Measurements from ENCODE around the gene ADRA2B. TPM values are rescaled to one million over a fixed set of nuclear protein-coding genes. Genes with fewer than 3 reads are reported as not detected.
A peak's percentile ranks its signal among the peaks of the same experiment; 100 is the strongest.

The ADRA2B gene
- total RNA-seq, 1 donor, result under 0.01 TPM

GRCh38 chr2:96150007-96150640 lies 33.8 kb upstream of the ADRA2B start:
- Histone ChIP-seq H3K36me3 (ENCODE audit: insufficient read depth, low read length) (no peaks in the 10 kb centered on the region), H3K27me3 (ENCODE audit: insufficient read depth, low read length) (no peaks in the 10 kb centered on the region), H2AFZ (ENCODE audit: low read length) (no peak overlapping the region), H3K4me3 (ENCODE audit: insufficient read depth, low read length) (no peak overlapping the region), H4K20me1 (ENCODE audit: insufficient read depth, low read length) (no peaks in the 10 kb centered on the region), H3K4me1 (ENCODE audit: insufficient read depth, low read length) (peaks cover 28% of the 10 kb centered on the region), H3K4me2 (ENCODE audit: insufficient read depth, low read length) (no peak overlapping the region), H3K27ac (ENCODE audit: low read depth, low read length) (no peak overlapping the region), H3K9me3 (ENCODE audit: low read depth, low read length) (no peaks in the 10 kb centered on the region), H3K79me2 (ENCODE audit: insufficient read depth, low read length) (no peaks in the 10 kb centered on the region)
- TF ChIP-seq CTCF (IDR thresholded peaks at IDR 0.05; ENCODE audit: extremely low read depth, low read depth, low read length), result no peak
- peak; percentile 68 for DNase-seq (ENCODE audit: insufficient read length, low spot score, missing footprints)

DNA sequence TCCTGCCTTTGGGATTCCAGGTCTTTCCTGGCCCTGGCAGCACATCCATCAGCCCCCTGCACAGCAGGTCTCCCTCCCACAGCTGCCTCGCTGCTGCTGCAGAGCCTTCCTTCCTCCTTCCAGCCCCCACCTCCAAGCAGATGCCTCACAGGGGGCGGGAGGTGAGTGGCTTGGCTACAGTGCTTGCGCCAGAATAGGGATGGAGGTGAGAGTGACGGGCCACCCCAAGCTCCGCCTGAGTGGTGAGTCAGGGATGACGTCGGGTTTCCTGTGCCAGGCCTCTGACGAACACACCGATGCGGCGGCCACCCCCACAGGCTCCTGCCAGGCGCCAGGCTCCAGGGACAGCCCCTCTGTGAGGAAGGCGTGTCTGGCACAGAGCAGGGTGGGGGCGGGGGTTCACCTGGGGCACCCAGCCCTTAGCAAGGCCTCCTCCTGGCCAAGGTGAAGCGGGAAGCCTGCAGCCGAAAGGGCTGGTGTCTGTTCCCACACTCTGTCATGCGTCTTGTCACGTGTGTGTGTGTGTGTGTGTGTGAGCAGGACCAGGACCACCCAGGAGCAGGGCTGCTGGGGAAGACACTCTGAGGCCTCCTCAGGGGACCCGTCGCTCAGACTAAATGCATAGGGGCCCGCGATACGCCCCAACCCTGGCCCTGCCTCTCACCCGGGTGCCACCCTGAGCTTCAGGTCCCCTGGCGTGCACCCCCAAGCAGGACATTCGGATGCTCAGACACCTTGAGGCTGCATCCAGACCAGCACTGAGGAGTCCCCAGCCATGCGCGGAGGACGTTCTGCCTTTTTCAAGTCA lies 32.2 kb upstream of the ADRA2B start:
- TF ChIP-seq CTCF (IDR thresholded peaks at IDR 0.05; ENCODE audit: extremely low read depth, low read depth, low read length), result no peak
- H3K79me2 ChIP-seq (ENCODE audit: insufficient read depth, low read length), result peaks cover 5% of the 10 kb centered on the region
- peak overlapping the region; percentile 28 for H3K4me2 ChIP-seq (ENCODE audit: insufficient read depth, low read length)
- peak overlapping the region; percentile 66 for H3K27ac ChIP-seq (ENCODE audit: low read depth, low read length)
- peaks cover 3% of the 10 kb centered on the region for H4K20me1 ChIP-seq (ENCODE audit: insufficient read depth, low read length)
- H3K9me3 ChIP-seq (ENCODE audit: low read depth, low read length), result no peaks in the 10 kb centered on the region
- H2AFZ ChIP-seq (ENCODE audit: low read length), result peak overlapping the region; percentile 57
- H3K27me3 ChIP-seq (ENCODE audit: insufficient read depth, low read length), result no peaks in the 10 kb centered on the region
- peaks cover 34% of the 10 kb centered on the region for H3K4me1 ChIP-seq (ENCODE audit: insufficient read depth, low read length)
- peak; percentile 99 for DNase-seq (ENCODE audit: insufficient read length, low spot score, missing footprints)
- H3K36me3 ChIP-seq (ENCODE audit: insufficient read depth, low read length), result no peaks in the 10 kb centered on the region
- no peak overlapping the region for H3K4me3 ChIP-seq (ENCODE audit: insufficient read depth, low read length)

DNA sequence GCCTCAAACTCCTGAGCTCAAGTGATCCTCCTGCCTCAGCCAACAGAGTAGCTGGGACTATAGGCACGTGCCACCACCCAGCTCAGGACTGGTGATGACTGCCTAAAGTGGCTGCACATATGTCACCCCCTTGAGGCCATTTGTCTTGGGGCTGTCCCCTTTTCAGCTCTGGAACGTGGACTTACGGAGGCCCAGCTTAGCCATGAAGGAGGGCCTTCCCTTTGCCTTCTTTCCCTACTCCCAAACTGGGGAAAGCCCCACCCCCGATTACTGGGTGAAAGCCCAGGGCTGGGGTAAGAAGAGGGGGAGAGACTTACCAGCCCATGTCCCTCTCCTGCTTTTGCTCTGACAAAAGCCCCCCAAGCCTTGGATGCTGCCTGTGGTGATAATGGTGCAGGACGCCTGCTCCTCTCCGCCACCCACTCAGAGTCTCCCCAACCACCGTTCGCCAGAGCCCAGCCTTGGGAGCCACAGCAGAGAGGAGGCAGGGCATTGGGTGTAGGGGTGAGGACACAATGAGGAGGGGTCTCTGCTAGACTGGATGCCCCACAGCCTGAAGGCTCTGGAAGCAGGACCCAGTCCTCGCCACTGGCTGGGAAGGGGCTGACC lies 31.3 kb upstream of the ADRA2B start:
- Histone ChIP-seq H3K4me2 (ENCODE audit: insufficient read depth, low read length) (no peak overlapping the region), H3K9me3 (ENCODE audit: low read depth, low read length) (no peaks in the 10 kb centered on the region), H3K27me3 (ENCODE audit: insufficient read depth, low read length) (no peaks in the 10 kb centered on the region), H3K4me3 (ENCODE audit: insufficient read depth, low read length) (no peak overlapping the region), H4K20me1 (ENCODE audit: insufficient read depth, low read length) (peaks cover 3% of the 10 kb centered on the region), H3K27ac (ENCODE audit: low read depth, low read length) (peak overlapping the region; percentile 66), H2AFZ (ENCODE audit: low read length) (no peak overlapping the region), H3K36me3 (ENCODE audit: insufficient read depth, low read length) (no peaks in the 10 kb centered on the region), H3K4me1 (ENCODE audit: insufficient read depth, low read length) (peaks cover 34% of the 10 kb centered on the region), H3K79me2 (ENCODE audit: insufficient read depth, low read length) (peaks cover 5% of the 10 kb centered on the region)
- no peak for TF ChIP-seq CTCF (IDR thresholded peaks at IDR 0.05; ENCODE audit: extremely low read depth, low read depth, low read length)
- peak; percentile 70 for DNase-seq (ENCODE audit: insufficient read length, low spot score, missing footprints)

Data from osteoblast (primary cell).